WI38 (cell line): Measurements from ENCODE around the gene FGFBP3.
A peak's percentile ranks its signal among the peaks of the same experiment; 100 is the strongest.

Experiments used
- H3K4me3 ChIP-seq: 2 replicates; pipeline ENCODE4 v1.5.1; 2011; ENCODE audit warnings: low read depth, mild to moderate bottlenecking, control low read depth, low read length
- CTCF ChIP-seq: IDR thresholded peaks from 2 replicates; pipeline ENCODE4 v1.5.1; 2012; ENCODE audit warnings: low read depth, mild to moderate bottlenecking, control low read depth, low read length

The FGFBP3 gene

DNA sequence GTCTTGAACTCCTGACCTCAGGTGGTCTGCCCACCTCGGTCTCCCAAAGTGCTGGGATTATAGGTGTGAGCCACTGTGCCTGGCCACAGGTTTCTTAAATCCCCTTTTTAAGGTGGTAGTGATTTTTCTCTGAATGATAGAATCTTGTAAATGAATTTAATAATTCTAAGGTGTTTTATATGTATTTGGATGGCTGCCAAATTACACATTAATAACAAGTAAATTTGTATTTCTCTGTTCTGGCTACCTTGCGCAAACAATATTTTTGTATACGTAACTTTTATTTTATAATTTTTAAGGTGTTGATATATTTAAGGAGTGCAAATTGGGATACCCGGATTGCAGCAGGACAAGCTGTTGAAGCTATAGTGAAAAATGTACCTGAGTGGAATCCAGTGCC, 30.4 kb upstream of the FGFBP3 start:
- no peak for TF ChIP-seq CTCF
- no peak overlapping the region for H3K4me3 ChIP-seq

GRCh38 chr10:91935886-91936285, 26.6 kb upstream of the FGFBP3 start:
- no peak for TF ChIP-seq CTCF
- H3K4me3 ChIP-seq: no peak overlapping the region

- TF ChIP-seq CTCF: no peak
- no peak overlapping the region for H3K4me3 ChIP-seq
Observed at GRCh38 chr10:91932737-91933136, 23.5 kb upstream of the FGFBP3 start.

DNA sequence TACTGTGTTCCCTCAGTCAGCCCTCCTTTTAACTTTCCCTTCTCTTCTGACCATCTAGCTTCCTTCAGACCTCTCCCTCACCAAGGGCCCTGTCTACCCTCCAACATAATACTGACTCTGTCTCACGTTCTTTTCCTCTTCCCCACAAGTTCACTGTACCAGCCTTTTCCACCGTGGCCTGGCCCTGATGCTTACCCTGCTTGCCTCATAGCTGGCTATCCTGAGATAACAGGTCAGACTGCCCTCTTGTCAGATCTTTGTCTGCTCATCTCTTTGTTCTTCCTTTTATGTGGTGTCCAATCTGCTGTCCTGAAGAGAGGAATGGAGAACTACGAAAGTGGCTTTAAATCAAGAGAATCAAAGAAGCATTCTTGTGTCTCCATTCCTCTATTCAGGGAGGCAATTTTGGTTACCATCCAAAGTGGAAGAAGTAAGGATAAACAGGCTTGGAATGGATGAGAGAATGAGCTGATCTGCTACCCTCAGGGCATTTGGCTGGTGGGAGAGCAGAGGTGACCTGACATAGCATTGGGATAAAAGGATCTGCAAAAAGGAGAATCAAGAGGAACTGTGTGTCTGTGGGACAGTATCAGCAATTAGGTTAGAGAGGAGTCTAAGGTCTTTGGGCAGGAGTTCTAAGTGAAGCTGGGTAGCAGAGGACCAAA, 22.4 kb upstream of the FGFBP3 start:
- no peak for TF ChIP-seq CTCF
- H3K4me3 ChIP-seq: no peak overlapping the region

DNA sequence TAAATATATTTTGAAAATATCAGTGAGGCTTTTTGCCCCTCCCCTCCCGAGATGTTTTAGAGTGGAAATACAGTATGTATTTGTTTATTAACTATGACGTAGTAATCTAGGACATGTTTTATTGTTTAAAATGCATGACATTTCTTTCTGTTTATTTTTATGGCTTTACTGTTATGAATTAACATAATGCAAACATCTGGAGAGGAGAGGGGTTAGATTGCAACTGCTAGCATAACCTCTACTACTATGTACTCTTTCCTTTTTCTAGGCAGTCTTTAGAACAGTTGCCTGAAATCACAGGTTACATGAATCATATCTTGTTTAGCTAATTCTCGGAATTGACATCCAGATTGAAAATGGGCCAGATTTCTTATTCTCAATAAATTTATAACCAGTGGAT, 21.7 kb upstream of the FGFBP3 start:
- no peak for TF ChIP-seq CTCF
- no peak overlapping the region for H3K4me3 ChIP-seq

GRCh38 chr10:91925022-91925320, 15.7 kb upstream of the FGFBP3 start:
- H3K4me3 ChIP-seq: peak overlapping the region; percentile 96
- no peak for TF ChIP-seq CTCF

DNA sequence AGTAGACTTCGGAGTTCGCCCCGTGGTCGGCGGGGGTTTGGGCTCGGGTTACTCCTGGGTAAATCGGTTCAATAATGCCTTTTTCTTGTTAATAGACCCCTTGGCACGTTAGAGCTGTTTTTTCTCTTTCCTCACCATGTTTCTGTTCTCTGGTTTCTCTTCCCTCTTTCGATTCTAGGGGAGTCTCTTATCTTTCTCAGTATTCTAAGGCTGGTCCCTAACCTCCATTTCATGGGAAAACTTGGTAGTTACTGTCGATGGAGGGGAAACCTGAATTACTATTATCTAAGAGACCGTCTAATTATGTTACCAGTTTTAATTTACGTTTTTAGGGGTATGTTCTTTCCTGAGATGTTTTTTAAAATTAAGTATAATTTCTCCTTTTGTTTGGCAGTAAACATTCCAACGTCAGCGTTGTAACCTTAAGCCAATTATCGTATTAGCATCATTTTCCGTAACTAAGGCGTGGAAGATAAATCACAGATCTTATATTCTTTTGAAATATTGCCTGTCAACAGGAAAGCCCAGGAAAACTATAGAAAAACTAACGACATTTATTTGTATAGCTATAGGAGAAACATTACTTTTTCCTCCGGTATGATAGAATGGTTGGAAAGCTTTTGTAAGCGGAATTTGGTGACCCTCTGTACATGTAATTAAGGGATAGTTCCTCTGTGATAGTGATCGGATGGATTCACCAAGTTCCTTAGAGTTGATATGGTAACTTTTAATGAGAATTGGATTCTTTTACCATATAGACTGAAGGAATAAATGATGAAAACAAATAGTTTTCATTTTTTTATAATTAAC, 15.1 kb upstream of the FGFBP3 start:
- TF ChIP-seq CTCF: no peak
- peak overlapping the region; percentile 96 for H3K4me3 ChIP-seq
